OCI-LY3 (cell line): ENCODE results near the gene IER5L.

Experiments
- H2AFZ ChIP-seq: fragments of 200-600, 300-600 bp; shearing (Covaris generic); 2 replicates; pipeline ENCODE4 v1.6.0; 2014; ENCODE audit warnings: antibody characterized with exemption, low read depth, low read length
- H3K27ac ChIP-seq: fragments of 200-600, 300-600 bp; sonication (generic); 2 replicates; pipeline ENCODE4 v1.5.1; 2014; ENCODE audit warnings: mild to moderate bottlenecking, low read length, moderate library complexity, mixed read lengths
- H3K27me3 ChIP-seq: fragments of 200-600, 300-600 bp; sonication (generic); 2 replicates; pipeline ENCODE4 v1.6.1; 2014; ENCODE audit warnings: low read depth, low read length, mixed read lengths
- H3K36me3 ChIP-seq: fragments of 200-600, 300-600 bp; sonication (generic); replicated peaks from 2 replicates; pipeline ENCODE3; 2014; ENCODE audit warnings: low read depth, low read length, mixed read lengths
- H3K4me1 ChIP-seq: fragments of 300-600, 200-600 bp; sonication (generic); 2 replicates; pipeline ENCODE4 v1.6.1; 2014; ENCODE audit warnings: low read length, mixed read lengths
- H3K4me2 ChIP-seq: fragments of 200-600, 300-600 bp; sonication (generic); 2 replicates; pipeline ENCODE4 v1.6.1; 2014; ENCODE audit warnings: low read length, mixed read lengths
- H3K4me3 ChIP-seq: fragments of 300-600, 200-600 bp; sonication (generic); 2 replicates; pipeline ENCODE4 v1.5.1; 2014; ENCODE audit warnings: antibody characterized with exemption, mild to moderate bottlenecking, low read length, moderate library complexity
- H3K79me2 ChIP-seq: fragments of 300-600, 200-600 bp; shearing (Covaris generic); 2 replicates; pipeline ENCODE4 v1.6.1; 2014; ENCODE audit warnings: mild to moderate bottlenecking, low read length, mixed read lengths
- H3K9ac ChIP-seq: fragments of 300-600, 200-600 bp; shearing (Covaris generic); 2 replicates; pipeline ENCODE4 v1.6.0; 2014; ENCODE audit warnings: mild to moderate bottlenecking, low read length, moderate library complexity
- H3K9me3 ChIP-seq: fragments of 200-600, 300-600 bp; shearing (Covaris generic); 2 replicates; pipeline ENCODE4 v1.6.1; 2014; ENCODE audit warnings: low read length, mixed read lengths; ENCODE audit not compliant: insufficient read depth
- H4K20me1 ChIP-seq: fragments of 200-600, 300-600 bp; sonication (generic); 2 replicates; pipeline ENCODE4 v1.6.1; 2016; ENCODE audit warnings: low read length, mixed read lengths; ENCODE audit not compliant: insufficient read depth
- CTCF ChIP-seq: fragments of 200-600, 300-600 bp; sonication (generic); IDR thresholded peaks from 2 replicates; pipeline ENCODE4 v1.5.1; 2014; ENCODE audit warnings: antibody characterized with exemption, low read length, low read depth
- EZH2phosphoT487 ChIP-seq: fragments of 200-600 bp; shearing (Covaris generic); IDR thresholded peaks from 2 replicates; pipeline ENCODE4 v1.6.1; 2018; ENCODE audit warnings: antibody characterized with exemption, mixed run types, low read depth

The IER5L gene

DNA sequence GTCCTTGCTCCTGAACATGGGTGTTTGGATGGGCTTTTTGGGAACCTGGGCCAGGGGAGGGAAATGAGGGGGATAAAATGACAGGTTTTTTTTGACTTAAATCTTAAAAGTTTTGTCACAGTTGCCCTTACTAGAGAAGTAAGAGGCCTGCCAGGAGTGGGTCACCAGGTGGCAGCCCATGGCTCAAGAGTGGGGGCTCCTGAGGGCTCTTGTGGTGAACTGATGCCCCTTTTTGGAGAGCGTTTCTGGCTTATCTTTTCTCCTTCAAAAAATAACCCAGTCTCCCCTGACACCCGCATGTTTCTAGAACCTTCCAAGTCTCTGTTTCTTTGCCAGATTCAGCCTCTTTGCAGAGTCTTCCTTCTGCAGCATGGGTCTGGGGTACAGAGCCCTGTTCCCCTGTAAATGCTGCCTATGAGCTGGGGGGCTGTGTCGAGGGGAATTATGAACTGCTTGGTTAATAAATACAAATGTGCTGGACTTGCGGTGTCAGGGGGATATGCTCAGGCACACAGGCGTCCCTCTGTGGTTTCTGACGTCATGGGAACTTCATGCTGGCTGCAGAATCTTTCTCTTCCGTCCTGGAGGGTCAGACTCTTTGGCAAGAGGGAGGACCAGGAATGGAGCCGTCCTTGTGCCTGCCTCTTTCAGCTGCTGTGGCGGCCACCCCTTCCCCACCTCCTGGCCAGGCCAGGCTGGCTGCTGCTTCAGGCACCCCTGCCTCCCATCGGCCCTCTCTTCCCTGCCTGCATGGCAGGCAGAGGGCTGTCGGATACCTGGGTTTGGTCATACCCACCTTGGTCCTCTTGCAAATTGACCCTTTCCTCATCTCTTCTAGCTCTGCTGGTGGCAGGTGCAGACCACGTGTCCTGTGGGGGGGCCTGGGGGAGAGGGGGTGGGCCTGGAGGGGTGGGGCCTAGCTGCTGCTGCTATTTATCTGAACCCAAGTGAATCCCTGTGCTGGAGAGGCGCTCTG, 36.7 kb downstream of the IER5L start:
- H3K9ac ChIP-seq = peak overlapping the region; percentile 24; the same call in 1 of the 2 replicates
- no peaks in the 10 kb centered on the region for H3K27me3 ChIP-seq
- TF ChIP-seq EZH2phosphoT487 = no peak
- TF ChIP-seq CTCF = no peak
- H3K79me2 ChIP-seq = no peaks in the 10 kb centered on the region
- H3K27ac ChIP-seq = peak overlapping the region; percentile 34; the same call in 1 of the 2 replicates
- H2AFZ ChIP-seq = no peak overlapping the region
- H4K20me1 ChIP-seq = peaks cover 15% of the 10 kb centered on the region; the same call in 1 of the 2 replicates
- H3K4me2 ChIP-seq = peak overlapping the region; percentile 87
- peaks cover 39% of the 10 kb centered on the region for H3K4me1 ChIP-seq
- peak overlapping the region; percentile 33 for H3K4me3 ChIP-seq
- no peaks in the 10 kb centered on the region for H3K9me3 ChIP-seq
- peaks cover 32% of the 10 kb centered on the region for H3K36me3 ChIP-seq

GRCh38 chr9:129140397-129141065, 37.5 kb downstream of the IER5L start:
- peak overlapping the region; percentile 65 for H3K4me3 ChIP-seq
- H2AFZ ChIP-seq = no peak overlapping the region
- H3K36me3 ChIP-seq = peaks cover 36% of the 10 kb centered on the region
- peak overlapping the region; percentile 91 for H3K27ac ChIP-seq
- peaks cover 15% of the 10 kb centered on the region; the same call in 1 of the 2 replicates for H4K20me1 ChIP-seq
- no peaks in the 10 kb centered on the region for H3K9me3 ChIP-seq
- H3K4me1 ChIP-seq = peaks cover 39% of the 10 kb centered on the region
- no peak for TF ChIP-seq CTCF
- TF ChIP-seq EZH2phosphoT487 = no peak
- peak overlapping the region; percentile 61 for H3K9ac ChIP-seq
- H3K79me2 ChIP-seq = no peaks in the 10 kb centered on the region
- H3K27me3 ChIP-seq = no peaks in the 10 kb centered on the region
- peak overlapping the region; percentile 87 for H3K4me2 ChIP-seq

- Histone ChIP-seq H3K27ac (peak overlapping the region; percentile 91), H3K36me3 (peaks cover 39% of the 10 kb centered on the region), H3K4me1 (peaks cover 39% of the 10 kb centered on the region), H3K9me3 (no peaks in the 10 kb centered on the region), H3K79me2 (no peaks in the 10 kb centered on the region), H2AFZ (no peak overlapping the region), H3K4me2 (peak overlapping the region; percentile 87), H3K27me3 (no peaks in the 10 kb centered on the region), H3K4me3 (peak overlapping the region; percentile 65), H4K20me1 (peaks cover 15% of the 10 kb centered on the region; the same call in 1 of the 2 replicates), H3K9ac (peak overlapping the region; percentile 61)
- no peak for TF ChIP-seq CTCF
- TF ChIP-seq EZH2phosphoT487 = no peak; the same call in 1 of the 2 replicates
These were observed 38.1 kb downstream of the IER5L start for GRCh38 chr9:129139993-129140396.
